ENCODE data around the gene CD52. TPM values are rescaled to one million over a fixed set of nuclear protein-coding genes. Genes with fewer than 3 reads are reported as not detected.
A peak's percentile ranks its signal among the peaks of the same experiment; 100 is the strongest.

Gene CD52
- total and polyA plus RNA-seq, 2 of the 13 experiments (the other 11 are each of a cell fraction or from before 2014, with no cell fraction given), result 0.32 TPM; not detected in 1

DNA sequence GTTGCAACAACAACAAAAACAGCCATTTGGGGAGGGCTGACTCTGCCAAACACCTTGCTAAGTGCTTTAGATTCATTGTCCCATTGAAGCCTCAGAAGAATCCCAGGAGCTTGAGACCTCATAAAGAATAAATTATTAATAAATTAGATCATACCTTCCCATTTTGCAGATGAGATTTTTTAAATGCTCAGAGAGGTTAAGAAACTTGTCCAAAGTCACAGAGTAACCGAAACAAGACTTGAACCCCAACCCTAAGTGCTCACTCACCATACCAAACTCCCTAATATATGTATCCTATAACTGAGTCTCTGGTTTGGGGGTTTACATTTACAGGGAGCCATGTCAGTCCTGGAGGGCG, 32.6 kb downstream of the CD52 start:
- POLR2A ChIA-PET, result interaction anchor here (0.8 to 4.0 kb wide), 18 partner anchors 8 to 117 kb away, joined by 3 to 65 read pairs (median 4); partner anchors contain the start of genes CEP85, DHDDS and SH3BGRL3
- BruUV-seq (replicated peaks), result TSS peak; percentile 90
- CTCF ChIA-PET (ENCODE audit: low intra/inter-chr PET ratio, low total read pairs), result no interaction called here
- Histone ChIP-seq H3K27ac (ENCODE audit: extremely low read length, insufficient read depth, low read length) (peak overlapping the region; percentile 100), H2AFZ (ENCODE audit: low read length) (no peak overlapping the region), H3K36me3 (replicated peaks in 1 of 2; ENCODE audit: control insufficient read depth in 1 of 2, insufficient read depth in 2 of 2, low read length in 2 of 2) (no peaks in the 10 kb centered on the region), H3K9me3 (ENCODE audit: low read length) (no peaks in the 10 kb centered on the region), H3K27me3 (ENCODE audit: control insufficient read depth in 1 of 2, insufficient read depth in 2 of 2, low read length in 2 of 2) (no peaks in the 10 kb centered on the region), H3K4me2 (ENCODE audit: low read depth, low read length) (peak overlapping the region; percentile 90), H3K4me3 (replicated peaks in 1 of 3; ENCODE audit: insufficient read depth in 1 of 3, low read depth in 2 of 3, low read length in 3 of 3) (peak overlapping the region in 1 of 3 experiments; percentile 57; a peak in 2 of 6 replicates), H4K20me1 (ENCODE audit: insufficient read depth, low read length) (no peaks in the 10 kb centered on the region), H3K9ac (ENCODE audit: insufficient read depth, low read depth, low read length) (peak overlapping the region; percentile 94), H3K79me2 (ENCODE audit: insufficient read depth, low read length) (peaks cover 5% of the 10 kb centered on the region), H3K4me1 (ENCODE audit: insufficient read depth, low read length) (peaks cover 74% of the 10 kb centered on the region)
- DNase-seq (ENCODE audit: low spot score), result no peak
- ATAC-seq, result no peak
- WGBS (ENCODE audit: low lambda C conversion rate), result 16% methylated on average over 2 of the region's 2 CpGs
- intact Hi-C loops (cut with micrococcal nuclease; ENCODE audit: unreplicated experiment), result loop anchor here (2.0 kb wide), 1 partner anchor 44 kb away; the partner anchor contains the start of gene UBXN11
- FAIRE-seq, result no peak
- in situ Hi-C loops (cut with HindIII; ENCODE audit: extremely low pct_ligation_motif_present, low pct_unique_long_range_greater_than_20kb), result no loop called here
- no peak for TF ChIP-seq ZNF232 (CRISPR knock-in tag; IDR thresholded peaks at IDR 0.05; ENCODE audit: borderline replicate concordance)
- no peak for TF ChIP-seq NRL (CRISPR knock-in tag; IDR thresholded peaks at IDR 0.05; ENCODE audit: borderline replicate concordance)
- peak; percentile 7 for TF ChIP-seq ZFP36 (IDR thresholded peaks at IDR 0.05; ENCODE audit: borderline replicate concordance, low read depth, low read length, partially characterized antibody)
- peak; percentile 70; the same call in 1 of the 2 replicates for TF ChIP-seq ZNF768 (CRISPR knock-in tag; IDR thresholded peaks at IDR 0.05)
- TF ChIP-seq NR1H2 (CRISPR knock-in tag; IDR thresholded peaks at IDR 0.05; ENCODE audit: borderline replicate concordance, low read depth), result no peak
- TF ChIP-seq GABPB1 (CRISPR knock-in tag; IDR thresholded peaks at IDR 0.05), result no peak
- no peak for TF ChIP-seq ESRRA (CRISPR knock-in tag; IDR thresholded peaks at IDR 0.05; ENCODE audit: low read depth)
- no peak for TF ChIP-seq PHF5A (CRISPR knock-in tag; IDR thresholded peaks at IDR 0.05; ENCODE audit: low read depth, unreplicated experiment)
- TF ChIP-seq, protein P1, sequence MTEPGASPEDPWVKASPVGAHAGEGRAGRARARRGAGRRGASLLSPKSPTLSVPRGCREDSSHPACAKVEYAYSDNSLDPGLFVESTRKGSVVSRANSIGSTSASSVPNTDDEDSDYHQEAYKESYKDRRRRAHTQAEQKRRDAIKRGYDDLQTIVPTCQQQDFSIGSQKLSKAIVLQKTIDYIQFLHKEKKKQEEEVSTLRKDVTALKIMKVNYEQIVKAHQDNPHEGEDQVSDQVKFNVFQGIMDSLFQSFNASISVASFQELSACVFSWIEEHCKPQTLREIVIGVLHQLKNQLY (CRISPR knock-in tag; IDR thresholded peaks at IDR 0.05), result no peak
- 0 out of 2 replicates have a peak, but pooled peaks have one; percentile 17 for TF ChIP-seq DR1 (CRISPR knock-in tag; IDR thresholded peaks at IDR 0.05)
- TF ChIP-seq, protein P2, sequence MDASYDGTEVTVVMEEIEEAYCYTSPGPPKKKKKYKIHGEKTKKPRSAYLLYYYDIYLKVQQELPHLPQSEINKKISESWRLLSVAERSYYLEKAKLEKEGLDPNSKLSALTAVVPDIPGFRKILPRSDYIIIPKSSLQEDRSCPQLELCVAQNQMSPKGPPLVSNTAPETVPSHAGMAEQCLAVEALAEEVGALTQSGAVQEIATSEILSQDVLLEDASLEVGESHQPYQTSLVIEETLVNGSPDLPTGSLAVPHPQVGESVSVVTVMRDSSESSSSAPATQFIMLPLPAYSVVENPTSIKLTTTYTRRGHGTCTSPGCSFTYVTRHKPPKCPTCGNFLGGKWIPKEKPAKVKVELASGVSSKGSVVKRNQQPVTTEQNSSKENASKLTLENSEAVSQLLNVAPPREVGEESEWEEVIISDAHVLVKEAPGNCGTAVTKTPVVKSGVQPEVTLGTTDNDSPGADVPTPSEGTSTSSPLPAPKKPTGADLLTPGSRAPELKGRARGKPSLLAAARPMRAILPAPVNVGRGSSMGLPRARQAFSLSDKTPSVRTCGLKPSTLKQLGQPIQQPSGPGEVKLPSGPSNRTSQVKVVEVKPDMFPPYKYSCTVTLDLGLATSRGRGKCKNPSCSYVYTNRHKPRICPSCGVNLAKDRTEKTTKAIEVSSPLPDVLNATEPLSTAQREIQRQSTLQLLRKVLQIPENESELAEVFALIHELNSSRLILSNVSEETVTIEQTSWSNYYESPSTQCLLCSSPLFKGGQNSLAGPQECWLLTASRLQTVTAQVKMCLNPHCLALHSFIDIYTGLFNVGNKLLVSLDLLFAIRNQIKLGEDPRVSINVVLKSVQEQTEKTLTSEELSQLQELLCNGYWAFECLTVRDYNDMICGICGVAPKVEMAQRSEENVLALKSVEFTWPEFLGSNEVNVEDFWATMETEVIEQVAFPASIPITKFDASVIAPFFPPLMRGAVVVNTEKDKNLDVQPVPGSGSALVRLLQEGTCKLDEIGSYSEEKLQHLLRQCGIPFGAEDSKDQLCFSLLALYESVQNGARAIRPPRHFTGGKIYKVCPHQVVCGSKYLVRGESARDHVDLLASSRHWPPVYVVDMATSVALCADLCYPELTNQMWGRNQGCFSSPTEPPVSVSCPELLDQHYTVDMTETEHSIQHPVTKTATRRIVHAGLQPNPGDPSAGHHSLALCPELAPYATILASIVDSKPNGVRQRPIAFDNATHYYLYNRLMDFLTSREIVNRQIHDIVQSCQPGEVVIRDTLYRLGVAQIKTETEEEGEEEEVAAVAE (CRISPR knock-in tag; IDR thresholded peaks at IDR 0.05; ENCODE audit: borderline replicate concordance), result 0 out of 2 replicates have a peak, but pooled peaks have one; percentile 38
- TF ChIP-seq, protein P3, sequence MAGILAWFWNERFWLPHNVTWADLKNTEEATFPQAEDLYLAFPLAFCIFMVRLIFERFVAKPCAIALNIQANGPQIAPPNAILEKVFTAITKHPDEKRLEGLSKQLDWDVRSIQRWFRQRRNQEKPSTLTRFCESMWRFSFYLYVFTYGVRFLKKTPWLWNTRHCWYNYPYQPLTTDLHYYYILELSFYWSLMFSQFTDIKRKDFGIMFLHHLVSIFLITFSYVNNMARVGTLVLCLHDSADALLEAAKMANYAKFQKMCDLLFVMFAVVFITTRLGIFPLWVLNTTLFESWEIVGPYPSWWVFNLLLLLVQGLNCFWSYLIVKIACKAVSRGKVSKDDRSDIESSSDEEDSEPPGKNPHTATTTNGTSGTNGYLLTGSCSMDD (CRISPR knock-in tag; IDR thresholded peaks at IDR 0.05), result no peak
- 0 out of 2 replicates have a peak, but pooled peaks have one; percentile 7 for TF ChIP-seq ZC3H13 (CRISPR knock-in tag; IDR thresholded peaks at IDR 0.05)
- no peak for TF ChIP-seq CHCHD3 (CRISPR knock-in tag; IDR thresholded peaks at IDR 0.05)
- no peak for TF ChIP-seq U2AF2 (IDR thresholded peaks at IDR 0.05; ENCODE audit: low read depth, low read length)
- TF ChIP-seq, protein P4, sequence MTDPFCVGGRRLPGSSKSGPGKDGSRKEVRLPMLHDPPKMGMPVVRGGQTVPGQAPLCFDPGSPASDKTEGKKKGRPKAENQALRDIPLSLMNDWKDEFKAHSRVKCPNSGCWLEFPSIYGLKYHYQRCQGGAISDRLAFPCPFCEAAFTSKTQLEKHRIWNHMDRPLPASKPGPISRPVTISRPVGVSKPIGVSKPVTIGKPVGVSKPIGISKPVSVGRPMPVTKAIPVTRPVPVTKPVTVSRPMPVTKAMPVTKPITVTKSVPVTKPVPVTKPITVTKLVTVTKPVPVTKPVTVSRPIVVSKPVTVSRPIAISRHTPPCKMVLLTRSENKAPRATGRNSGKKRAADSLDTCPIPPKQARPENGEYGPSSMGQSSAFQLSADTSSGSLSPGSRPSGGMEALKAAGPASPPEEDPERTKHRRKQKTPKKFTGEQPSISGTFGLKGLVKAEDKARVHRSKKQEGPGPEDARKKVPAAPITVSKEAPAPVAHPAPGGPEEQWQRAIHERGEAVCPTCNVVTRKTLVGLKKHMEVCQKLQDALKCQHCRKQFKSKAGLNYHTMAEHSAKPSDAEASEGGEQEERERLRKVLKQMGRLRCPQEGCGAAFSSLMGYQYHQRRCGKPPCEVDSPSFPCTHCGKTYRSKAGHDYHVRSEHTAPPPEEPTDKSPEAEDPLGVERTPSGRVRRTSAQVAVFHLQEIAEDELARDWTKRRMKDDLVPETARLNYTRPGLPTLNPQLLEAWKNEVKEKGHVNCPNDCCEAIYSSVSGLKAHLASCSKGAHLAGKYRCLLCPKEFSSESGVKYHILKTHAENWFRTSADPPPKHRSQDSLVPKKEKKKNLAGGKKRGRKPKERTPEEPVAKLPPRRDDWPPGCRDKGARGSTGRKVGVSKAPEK (CRISPR knock-in tag; IDR thresholded peaks at IDR 0.05; ENCODE audit: borderline replicate concordance), result no peak

Measured in HepG2 (cell line).